Hepatocyte (in vitro differentiated cells): ENCODE results near the gene HHLA2.

Experiments used
- EZH2 ChIP-seq: fragments of 200-600 bp; sonication (generic); IDR thresholded peaks from 2 replicates; pipeline ENCODE4 v1.6.1; 2016; ENCODE audit warnings: antibody characterized with exemption, mild to moderate bottlenecking, borderline replicate concordance
- EZH2phosphoT487 ChIP-seq: fragments of 200-600 bp; sonication (generic); IDR thresholded peaks from one replicate; pipeline ENCODE4 v1.6.1; 2018; ENCODE audit warnings: antibody characterized with exemption, mild to moderate bottlenecking, low read depth, moderate library complexity; ENCODE audit not compliant: unreplicated experiment, severe bottlenecking
- TF ChIP-seq, protein P1 (sequence below): fragments of 200-600 bp; sonication (generic); IDR thresholded peaks from 2 replicates; pipeline ENCODE4 v1.5.1; 2016; ENCODE audit warnings: antibody characterized with exemption, mild to moderate bottlenecking; ENCODE audit not compliant: poor library complexity

GRCh38 chr3:108327168-108327567, 30.8 kb downstream of the HHLA2 start:
- TF ChIP-seq EZH2phosphoT487 (no peak), EZH2 (no peak)
- TF ChIP-seq, protein P1, sequence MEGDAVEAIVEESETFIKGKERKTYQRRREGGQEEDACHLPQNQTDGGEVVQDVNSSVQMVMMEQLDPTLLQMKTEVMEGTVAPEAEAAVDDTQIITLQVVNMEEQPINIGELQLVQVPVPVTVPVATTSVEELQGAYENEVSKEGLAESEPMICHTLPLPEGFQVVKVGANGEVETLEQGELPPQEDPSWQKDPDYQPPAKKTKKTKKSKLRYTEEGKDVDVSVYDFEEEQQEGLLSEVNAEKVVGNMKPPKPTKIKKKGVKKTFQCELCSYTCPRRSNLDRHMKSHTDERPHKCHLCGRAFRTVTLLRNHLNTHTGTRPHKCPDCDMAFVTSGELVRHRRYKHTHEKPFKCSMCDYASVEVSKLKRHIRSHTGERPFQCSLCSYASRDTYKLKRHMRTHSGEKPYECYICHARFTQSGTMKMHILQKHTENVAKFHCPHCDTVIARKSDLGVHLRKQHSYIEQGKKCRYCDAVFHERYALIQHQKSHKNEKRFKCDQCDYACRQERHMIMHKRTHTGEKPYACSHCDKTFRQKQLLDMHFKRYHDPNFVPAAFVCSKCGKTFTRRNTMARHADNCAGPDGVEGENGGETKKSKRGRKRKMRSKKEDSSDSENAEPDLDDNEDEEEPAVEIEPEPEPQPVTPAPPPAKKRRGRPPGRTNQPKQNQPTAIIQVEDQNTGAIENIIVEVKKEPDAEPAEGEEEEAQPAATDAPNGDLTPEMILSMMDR: no peak
